SW480 (cell line): ENCODE measurements around the gene ZNF552.
"Not testable (repeated sequence)": the region's sequence is repeated elsewhere in the genome, so short reads cannot be mapped to it uniquely, and the experiment has no call there.

Experiments used
- DNase-seq: peaks from one replicate; pipeline ENCODE4 v3.0.0-alpha.2; 2016; ENCODE audit warnings: low spot score

The ZNF552 gene

DNA sequence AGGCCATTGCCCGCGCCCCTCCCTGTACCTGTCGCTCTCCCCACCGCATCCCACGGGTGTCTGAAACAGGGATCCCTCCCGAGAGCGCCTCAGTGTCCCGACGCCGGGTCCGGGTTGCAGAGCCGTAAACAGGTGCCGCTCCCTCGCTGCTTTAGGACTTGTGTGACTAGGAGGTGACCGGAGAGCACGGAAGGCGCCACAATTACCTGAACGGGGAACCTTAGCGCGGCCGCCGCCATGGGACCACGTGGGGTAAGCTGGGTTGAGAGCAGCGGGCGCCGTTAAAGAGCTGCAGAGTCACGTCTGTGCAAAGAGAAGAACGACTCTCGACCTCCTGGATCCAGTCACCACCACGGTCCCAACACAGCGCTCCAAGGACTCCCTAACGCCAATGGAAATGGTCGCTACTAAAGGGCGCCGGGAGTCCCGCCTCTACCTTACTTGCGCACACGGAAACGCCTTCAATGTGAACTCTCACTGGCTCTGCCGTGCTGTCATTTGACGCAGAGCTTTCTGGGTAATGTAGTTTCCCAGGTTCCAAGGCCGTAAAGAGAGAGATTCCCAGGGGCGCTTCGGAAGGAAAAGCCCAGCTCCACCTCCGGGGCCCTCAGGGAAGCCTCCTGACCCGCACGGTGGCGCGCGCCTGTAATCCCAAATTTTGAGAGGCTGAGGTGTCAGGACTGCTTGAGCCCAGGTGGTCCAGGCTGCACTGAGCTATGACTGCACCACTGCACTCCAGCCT is at the start of gene ZNF552:
TSS of gene ZNF552 (minus strand) at position 409 of the 742 bp plus-strand sequence. CDS start at position 239, 170 bp downstream.
- peak; percentile 97 for DNase-seq

DNA sequence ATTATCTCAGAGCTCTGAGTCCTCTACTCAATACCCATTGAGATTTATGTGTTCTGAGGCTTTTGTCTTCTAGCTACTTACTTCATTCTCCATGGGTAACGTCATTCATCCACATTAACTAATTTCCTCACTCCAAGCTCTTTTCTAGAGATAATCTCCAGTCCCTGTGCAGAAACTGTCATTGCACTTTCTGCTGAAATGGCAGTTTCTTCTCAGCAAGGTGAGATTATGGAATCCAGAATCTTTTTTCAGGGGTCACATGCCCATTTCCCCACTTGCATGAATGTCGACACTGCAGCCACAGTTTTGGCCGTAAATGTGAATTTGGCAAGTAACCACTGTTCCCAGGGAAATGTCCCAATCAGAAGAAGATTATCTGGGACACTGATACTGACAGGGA is 47.6 kb upstream of the ZNF552 start:
- not testable (repeated sequence) for DNase-seq

DNA sequence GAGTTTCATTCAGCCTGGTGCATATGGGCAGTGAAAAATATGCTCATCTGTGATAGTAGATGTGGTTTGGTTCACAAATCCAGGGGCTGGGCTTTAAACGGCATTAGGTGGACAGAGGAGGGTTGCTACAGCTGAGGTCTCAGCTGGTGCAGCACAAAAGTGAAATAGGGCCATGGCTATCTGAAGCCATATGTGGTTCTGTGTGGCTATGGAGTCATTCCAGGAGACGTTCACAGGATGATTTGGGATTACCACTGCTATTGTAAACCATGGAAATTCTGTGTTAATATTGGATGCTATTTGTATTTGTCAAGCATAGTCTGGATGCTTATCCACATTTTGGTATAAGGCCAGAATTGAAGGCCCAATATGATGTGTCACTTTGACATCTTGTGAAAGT is 39.4 kb upstream of the ZNF552 start:
- DNase-seq = not testable (repeated sequence)

DNA sequence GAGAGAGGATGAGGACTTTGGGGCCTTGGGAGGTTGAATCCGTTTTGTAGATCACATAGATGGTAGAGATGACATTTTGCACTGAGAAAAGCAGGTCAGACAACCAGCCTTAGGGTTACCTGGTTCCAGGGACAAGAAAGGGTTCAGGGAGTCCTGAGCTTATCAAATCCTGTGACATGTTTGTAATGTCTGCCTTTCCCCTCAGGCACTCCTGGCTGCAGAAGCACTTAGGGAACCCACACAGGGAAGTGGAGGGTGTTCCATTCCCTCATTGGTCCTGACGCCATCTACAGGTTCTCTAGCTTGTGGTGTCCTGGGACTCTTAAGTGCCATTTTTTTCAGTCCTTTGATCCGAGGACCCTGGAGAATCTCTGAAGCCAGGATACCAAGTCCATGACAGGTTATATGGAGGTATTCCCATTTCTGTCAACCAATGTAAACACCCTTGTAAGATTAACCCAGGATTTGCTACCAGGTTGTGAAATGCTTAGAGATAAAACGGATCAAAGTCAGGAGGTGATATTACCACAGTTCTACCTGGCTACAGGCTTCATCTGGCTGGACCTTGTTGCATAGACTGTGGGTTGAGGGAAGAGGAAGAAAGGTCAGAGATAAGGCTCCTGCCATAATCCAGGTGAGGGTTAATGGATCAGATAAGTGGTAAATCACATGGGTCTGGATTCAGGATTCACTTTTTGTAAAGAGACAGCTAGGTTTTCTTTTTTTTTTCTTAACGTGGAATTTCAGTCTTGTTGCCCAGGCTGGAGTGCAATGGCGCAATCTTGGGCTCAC is 37.3 kb upstream of the ZNF552 start:
- DNase-seq = not testable (repeated sequence)

DNA sequence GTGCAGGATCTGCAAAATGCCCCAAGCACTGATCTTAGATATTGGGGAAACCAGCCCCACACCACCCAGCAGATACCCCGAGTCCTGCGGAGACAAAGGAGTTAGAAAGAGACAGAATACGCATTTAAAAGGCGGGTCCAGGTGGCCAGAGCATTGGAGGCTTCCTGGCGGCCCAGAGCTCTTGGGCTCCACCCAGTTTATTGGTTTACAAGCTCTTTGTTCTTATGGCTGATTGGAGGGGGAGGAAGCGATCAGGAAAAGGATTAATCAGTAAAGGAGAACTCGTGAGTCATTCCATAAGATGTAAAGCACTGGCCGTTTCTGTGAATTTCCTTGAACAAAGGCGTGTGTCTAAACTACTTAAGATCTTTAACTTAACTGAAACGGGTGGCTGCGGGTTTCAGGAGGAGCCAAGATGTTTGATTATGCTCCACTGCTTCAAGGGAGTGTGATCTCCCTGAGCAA is 35.9 kb upstream of the ZNF552 start:
- peak; percentile 18 for DNase-seq

DNA sequence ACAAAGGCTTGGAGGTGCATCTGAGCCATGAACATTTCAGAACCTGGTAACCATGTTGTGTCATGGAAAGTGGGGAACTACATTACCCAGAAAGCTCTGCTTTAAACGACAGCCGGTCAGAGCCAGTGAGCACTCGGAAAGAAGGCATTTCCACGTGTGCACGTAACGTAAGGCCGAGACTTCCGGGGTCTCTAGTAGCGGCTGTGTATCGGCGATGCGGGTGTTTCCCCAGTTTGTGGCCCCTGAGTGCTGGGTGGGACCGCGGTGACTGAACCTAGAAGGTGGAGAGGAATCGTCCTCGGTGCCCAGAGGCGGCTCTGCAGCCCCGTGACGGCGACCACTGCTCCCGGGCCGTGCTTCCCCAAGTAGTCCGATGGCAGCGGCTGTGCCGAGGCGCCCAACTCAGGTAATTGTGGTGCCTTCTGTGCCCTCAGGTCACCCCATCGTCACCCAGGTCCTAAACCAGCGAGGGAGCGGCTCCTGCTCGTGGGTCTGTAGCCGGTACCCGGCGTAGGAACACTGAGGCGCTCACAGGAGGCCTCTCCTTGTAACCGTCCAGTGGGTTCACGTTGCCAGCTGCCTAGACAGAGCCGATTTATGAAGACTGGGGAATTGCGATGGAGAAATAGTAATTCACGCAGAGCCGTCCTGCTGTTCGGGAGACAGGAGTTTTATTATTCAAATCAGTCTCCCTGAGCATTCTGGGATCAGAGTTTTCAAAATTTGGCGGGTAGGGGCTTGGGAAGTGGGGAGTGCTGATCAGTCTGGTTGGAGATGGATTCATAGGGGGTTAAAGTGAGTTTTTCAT is 35.2 kb upstream of the ZNF552 start, which contains the start of gene ZNF587:
TSS of gene ZNF587 (plus strand) at position 194 of the 808 bp plus-strand sequence. CDS start at position 374, 180 bp downstream.
- DNase-seq = peak; percentile 89

DNA sequence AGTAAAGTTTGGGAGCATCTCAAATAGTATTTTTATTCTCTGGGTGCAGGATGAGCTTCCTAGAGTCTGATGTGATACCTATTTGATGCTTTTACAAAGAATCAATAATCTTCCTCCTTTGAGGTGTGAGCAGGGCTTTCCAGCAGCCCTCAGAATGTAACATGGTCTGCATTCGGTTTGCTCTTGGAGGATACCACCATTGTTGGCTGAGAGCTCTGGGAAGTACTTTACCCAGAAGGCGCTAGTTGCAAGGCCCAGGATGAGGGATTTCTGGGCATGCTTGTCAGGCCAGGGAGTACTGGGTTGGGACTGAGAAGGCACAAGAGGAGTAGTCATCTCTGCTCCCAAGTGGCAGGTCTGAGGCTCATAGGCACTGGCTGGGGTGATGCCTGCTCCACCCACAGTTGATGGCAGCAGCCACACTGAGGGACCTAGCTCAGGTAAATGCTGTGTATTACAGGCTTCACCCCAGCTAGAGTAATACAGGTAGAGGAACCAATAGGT is 34.5 kb upstream of the ZNF552 start:
- DNase-seq = not testable (repeated sequence)

DNA sequence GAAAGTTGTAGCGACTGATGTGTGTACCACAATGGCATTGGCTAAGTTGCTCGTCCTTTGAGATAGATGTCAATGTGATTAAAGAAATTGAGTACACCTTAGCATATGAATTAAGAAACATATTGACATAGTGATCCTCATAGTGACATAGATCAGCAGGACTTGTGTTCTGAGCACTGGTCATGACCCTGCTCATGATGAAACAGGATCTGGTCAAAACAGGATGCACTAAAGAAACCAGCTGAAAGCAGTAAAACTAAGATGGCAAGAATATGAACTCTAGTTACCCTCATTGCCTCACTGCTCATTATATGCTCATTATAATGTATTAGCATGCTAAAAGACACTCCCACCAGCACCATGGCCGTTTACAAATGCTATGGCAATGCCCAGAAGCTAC is 32.5 kb upstream of the ZNF552 start:
- not testable (repeated sequence) for DNase-seq

DNA sequence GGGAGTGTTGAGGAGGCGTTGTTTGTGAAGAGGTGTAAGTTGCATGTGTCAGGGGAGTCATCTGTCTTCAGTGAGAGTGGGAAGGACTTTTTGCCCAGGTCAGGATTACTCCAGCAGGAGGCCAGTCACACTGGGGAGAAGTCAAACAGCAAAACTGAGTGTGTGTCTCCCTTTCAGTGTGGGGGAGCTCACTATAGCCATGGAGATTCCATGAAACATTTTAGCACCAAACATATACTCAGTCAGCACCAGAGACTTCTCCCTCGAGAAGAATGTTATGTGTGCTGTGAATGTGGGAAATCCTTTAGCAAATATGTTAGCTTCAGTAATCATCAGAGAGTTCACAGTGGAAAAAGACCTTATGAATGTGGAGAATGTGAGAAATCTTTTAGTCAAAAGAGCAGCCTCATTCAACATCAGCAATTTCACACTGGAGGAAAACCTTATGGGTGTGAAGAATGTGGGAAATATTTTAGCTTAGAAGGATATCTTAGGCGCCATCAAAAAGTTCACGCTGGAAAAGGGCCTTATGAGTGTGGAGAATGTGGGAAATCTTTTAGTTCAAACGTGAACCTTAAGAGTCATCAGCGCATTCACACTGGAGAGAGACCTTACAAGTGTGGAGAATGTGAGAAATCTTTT is 26.5 kb upstream of the ZNF552 start:
- DNase-seq = no peak

DNA sequence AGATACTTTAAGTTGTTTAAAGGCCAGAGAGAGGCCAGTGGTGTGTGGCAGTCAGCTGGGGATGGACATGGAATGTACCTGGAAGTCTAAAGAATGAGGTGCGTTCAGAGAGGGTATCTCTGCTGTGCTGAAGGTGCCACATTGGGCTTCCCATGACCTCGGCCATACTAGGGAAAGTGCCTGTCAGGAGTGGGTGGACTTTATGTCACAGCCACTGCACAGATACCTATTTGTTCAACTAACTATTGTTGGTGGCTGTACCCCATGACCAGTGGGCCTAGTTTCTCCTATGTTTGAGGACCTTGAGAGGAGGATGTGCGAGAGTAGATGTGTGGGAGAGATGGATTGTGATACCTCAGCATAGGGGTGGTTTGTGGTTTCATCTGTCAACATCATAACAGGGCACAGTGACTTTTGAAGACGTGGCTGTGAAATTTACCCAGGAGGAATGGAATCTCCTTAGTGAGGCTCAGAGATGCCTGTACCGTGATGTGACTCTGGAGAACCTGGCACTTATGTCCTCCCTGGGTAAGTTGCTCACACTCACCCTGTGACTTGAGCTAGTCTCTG is 24.0 kb upstream of the ZNF552 start:
- not testable (repeated sequence) for DNase-seq

DNA sequence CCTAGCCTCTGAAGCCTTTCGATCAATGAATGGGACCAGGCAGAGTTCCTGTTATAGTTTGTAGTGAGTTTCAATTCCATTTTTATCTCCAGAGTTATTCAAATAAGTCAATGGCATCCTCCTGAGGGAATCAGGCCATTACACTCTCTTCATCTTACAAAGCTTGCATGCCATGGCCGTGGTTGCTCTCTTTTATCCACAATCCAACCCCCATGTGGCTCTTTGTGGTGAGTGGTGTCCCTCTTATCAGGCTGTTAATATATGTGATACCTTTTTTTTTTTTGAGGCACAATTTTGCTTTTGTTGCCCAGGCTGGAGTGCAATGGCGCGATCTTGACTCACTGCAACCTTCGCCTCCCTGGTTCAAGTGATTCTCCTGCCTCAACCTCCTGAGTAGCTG is 22.3 kb upstream of the ZNF552 start:
- DNase-seq = not testable (repeated sequence)

DNA sequence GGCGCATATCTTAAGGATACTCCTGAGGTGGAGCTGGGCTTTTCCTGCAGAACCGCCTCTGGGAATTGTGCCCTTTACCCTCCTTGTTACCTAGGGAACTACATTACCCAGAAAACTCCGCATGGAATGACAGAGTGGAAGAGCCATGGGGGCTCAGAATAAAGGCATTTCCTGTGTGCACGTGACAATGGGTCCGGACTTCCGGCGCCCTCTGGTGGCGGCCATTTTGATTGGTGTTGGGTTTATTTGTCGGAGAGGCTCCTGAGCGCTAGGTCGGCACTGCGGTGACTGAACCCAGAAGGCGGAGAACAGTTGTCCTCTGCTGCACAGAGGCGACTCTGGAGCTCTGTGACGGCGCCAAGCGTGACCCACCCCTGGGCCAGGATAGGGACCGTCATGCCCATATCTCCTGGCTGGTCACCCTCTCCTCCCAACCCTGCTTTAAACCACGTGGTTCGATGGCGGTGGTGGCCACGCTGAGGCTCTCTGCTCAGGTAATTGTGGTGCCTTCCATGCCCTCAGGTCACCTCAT is 15.4 kb upstream of the ZNF552 start, which contains the start of gene ZNF587B:
TSS of gene ZNF587B (plus strand) at position 229 of the 532 bp plus-strand sequence. CDS start at position 459, 230 bp downstream.
- no peak for DNase-seq

DNA sequence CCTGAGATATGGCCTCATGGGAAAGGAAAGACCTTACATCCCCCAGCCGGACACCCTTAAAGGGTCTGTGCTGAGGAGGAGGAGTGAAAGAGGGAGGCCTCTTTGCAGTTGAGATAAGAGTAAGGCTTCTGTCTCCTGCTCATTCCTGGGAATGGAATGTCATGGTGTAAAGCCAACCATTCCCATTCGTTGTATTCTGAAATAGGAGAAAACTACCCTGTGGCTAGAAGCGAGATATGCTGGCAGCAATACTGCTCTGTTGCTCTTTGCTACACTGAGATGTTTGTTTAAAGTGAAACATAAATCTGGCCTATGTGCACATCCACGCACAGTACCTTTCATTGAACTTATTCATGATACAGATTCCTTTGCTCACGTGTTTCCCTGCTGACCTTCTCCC is 14.6 kb upstream of the ZNF552 start:
- no peak for DNase-seq

DNA sequence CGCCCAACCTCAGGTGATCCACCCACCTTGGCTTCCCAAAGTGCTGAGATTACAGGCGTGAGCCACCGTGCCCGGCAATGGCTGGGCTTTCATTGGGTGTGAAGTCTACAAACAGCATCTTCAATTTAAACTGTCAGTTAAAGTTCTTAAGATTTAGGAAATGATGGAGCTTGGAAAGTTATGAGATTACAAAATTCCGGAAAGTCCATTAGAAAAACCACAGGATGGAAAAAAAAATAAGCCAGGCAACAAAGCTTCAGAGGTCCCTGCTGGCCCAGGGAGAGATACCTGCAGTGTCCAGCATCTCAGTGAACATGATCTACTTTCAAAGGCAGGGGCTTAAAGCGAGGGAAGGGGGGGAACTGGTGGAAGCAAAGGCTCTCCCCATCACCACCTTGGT is 10.8 kb upstream of the ZNF552 start:
- no peak for DNase-seq

DNA sequence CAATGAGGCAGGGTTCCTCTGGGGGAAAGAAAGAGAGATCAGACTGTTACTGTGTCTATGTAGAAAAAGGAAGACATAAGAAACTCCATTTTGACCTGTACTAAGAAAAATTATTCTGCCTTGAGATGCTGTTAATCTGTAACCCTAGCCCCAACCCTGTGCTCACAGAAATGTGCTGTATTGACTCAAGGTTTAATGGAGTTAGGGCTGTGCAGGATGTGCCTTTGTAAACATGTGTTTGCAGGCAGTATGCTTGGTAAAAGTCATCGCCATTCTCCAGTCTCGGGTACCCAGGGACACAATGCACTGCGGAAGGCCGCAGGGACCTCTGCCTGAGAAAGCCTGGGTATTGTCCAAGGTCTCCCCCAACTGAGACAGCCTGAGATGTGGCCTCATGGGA is 8.9 kb upstream of the ZNF552 start:
- not testable (repeated sequence) for DNase-seq

DNA sequence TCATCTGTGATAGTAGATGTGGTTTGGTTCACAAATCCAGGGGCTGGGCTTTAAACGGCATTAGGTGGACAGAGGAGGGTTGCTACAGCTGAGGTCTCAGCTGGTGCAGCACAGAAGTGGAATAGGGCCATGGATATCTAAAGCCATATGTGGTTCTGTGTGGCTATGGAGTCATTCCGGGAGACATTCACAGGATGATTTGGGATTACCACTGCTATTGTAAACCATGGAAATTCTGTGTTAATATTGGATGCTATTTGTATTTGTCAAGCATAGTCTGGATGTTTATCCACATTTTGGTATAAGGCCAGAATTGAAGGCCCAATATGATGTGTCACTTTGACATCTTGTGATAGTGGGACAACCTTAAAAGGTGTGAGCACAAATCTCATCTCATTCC is 8.4 kb upstream of the ZNF552 start:
- not testable (repeated sequence) for DNase-seq

DNA sequence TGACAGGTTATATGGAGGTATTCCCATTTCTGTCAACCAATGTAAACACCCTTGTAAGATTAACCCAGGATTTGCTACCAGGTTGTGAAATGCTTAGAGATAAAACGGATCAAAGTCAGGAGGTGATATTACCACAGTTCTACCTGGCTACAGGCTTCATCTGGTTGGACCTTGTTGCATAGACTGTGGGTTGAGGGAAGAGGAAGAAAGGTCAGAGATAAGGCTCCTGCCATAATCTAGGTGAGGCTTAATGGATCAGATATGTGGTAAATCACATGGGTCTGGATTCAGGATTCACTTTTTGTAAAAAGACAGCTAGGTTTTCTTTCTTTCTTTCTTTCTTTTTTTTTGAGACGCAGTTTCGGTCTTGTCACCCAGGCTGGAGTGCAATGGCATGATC is 6.8 kb upstream of the ZNF552 start:
- DNase-seq = not testable (repeated sequence)

DNA sequence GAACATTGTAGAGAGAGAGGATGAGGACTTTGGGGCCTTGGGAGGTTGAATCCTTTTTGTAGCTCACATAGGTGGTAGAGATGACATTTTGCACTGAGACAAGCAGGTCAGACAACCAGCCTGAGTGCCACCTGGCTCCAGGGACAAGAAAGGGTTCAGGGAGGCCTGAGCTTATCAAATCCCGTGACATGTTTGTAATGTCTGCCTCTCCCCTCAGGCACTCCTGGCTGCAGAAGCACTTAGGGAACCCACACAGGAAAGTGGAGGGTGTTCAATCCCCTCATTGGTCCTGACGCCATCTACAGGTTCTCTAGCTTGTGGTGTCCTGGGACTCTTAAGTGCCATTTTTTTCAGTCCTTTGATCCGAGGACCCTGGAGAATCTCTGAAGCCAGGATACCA is 6.4 kb upstream of the ZNF552 start:
- not testable (repeated sequence) for DNase-seq

DNA sequence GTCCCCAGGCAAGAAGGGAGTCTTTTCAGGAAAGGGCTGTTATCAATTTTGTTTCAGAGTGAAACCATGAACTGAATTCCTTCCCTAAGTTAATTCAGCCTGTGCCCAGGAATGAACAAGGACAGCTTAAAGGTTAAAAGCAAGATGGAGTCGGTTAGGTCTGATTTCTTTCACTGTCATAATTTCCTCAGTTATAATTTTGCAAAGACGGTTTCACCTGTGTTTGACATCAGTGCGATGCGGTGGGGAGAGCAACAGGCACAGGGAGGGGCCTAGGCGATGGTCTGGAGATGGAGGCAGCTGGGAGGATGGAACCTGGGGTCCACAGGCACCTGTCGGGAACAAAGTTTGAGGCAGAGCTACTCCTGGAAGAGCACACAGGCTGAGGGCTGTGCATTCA is 5.9 kb upstream of the ZNF552 start:
- DNase-seq = no peak

DNA sequence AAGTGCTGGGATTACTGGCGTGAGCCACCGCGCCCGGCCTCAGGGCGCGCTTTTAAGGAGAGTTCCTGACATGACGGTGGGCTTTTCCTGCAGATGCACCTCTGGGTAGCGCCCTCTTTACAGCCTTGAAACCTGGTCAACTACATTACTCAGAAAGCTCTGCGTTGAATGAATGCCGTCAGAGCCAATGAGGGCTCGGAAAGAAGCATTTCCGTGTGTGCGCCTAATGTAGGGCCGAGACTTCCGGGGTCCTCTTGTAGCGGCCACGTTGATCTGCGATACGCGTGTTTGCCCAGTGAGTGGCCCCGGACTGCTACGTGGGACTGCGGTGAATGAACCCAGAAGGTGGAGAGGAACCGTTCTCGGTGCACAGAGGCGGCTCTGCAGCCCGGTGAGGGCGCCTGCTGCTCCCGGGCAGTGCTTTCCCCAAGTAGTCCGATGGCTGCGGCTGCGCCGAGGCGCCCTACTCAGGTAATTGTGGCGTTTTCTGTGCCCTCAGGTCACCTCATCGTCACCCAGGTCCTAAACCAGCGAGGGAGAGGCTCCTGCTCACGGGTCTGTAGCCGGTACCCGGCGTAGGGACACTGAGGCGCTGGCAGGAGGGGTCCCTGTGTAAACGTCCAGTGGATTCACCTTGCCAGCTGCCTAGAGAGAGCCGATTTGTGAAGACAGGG is 4.9 kb upstream of the ZNF552 start:
- peak; percentile 97 for DNase-seq
